ENCODE measurements around the gene HOXA1.
A peak's percentile ranks its signal among the peaks of the same experiment; 100 is the strongest.

Gene HOXA1

DNA sequence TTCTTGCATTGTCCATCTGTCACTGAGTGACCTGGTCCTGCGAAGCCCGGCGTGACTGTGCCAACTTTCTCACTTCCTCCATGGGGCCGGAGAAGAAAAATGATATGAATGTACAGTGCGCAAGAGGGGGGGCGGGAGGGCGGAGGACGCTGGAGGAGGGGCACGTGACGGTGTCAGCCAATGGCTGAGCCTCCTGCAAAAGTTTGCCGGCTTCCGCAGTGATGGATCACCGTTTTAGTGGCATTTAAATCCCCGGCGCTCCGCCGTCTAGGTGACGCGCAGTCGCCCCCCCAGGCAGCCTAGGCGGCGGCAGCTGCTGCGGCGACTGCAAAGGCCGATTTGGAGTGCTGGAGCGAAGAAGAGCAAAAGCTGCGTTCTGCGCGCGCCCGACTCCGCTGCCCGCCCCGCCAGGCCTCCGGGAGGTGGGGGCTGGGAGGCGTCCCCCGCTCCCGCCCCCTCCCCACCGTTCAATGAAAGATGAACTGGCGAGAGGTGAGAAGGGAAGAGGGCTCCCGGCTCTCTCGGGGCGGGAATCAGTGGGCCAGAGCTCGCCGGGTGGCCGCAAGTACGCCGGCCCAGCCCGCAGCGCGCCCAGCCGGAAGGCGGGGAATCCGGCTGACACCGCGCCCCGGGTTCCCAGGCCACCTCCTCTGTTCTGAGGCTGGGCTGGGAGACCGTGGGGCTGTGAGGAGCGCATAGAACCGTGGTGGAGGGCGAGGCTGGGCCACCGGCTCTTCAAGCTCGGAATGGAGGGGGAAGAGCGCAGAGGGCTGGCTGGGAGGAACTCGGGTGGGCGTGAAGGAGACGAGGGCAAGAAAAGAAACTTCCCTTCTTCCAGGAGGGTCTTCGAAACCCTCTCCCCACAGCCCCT, at the start of gene HOXA1:
Gene HOXA1 (minus strand): TSS at position 104 of the 871 bp plus-strand sequence. CDS start 88 bp downstream, at position 16.
- peak; percentile 93 for DNase-seq

DNA sequence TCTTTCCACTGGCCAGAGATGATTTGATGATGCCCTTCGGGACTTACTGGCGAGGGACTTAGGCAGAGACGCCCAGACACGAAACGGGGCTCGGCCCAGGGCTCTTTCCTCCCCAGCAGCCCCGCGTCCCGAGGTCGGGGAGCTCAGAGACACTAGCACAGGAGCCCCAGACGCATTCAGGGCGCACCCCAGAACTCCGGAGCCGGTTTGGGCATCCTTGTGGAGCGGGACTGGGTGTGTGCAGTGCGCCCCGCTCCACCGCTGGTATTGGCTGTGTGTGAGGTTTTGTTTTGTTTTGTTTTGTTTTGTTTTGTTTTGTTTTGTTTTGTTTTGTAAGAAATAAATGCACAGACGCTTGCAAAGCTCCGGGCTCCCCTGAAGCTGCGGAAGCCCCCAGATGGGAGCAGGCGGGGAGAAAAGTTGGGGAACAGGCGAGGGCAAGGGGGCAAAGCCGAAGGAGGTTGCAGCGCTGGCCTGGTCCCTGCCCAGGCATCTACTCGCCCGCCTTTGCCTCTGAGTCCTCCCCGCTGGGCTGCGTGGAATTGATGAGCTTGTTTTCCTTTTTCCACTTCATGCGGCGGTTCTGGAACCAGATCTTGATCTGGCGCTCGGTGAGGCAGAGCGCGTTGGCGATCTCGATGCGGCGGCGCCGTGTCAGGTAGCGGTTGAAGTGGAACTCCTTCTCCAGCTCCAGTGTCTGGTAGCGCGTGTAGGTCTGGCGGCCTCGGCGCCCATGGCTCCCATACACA, 49.5 kb upstream of the HOXA1 start:
- no peak for DNase-seq

DNA sequence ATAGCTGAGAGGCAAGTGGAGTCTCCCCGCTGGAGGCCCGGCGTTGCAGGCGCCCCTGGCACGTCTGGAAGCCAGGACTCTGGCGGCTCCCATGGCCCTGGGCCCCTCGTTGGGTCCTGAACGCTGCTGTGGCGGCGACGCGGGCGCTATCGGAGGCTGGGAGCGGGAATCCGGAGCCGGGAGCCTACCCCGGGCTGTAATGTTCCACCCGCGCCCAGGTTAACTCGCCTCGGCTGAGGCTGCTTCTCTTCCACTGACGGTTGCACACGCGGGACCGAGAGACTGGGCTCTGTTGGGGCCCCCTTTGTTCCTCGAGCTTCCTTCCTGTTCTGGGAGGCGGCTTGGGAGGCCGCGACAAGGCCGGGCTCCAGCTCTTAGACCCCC, 49.0 kb upstream of the HOXA1 start:
- DNase-seq, result no peak

DNA sequence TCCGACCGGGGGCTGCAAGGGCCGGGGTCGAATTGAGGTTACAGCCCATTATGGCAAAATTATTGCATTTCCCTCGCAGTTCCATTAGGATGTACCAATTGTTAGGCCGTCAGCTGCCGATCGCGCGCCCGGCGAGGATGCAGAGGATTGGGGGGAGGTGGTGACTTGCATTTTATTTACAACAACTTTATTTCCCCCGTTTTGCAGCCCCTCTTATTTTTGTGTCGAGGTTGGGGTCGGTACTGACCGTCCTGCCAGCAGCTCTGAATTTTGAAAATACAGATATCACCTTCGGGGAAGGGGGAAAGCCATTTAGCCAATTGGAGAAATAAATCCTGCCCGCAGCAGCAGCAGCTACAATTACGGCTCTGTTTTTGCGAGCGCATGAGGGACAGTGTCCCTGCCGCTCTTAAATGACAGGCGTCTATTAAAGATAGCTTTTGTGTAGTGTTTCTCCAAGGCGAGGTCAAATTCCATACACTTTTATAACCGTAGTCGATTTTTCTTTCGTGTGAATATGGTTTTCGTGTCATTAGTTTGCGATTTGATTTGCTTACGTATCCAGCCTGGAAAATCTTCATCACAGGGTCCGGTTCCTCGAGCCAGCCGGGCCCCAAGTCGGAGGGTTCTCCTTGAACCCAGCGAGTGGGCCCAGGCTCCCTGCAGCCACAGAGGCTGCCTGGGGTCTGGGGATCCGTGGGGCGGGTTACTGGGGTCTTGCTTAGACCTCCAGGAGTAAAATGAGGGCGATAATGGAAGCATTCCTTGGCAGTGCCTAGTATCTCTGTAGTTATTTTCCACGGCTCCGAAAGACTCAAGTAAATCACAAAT, 48.4 kb upstream of the HOXA1 start:
- DNase-seq, result no peak

DNA sequence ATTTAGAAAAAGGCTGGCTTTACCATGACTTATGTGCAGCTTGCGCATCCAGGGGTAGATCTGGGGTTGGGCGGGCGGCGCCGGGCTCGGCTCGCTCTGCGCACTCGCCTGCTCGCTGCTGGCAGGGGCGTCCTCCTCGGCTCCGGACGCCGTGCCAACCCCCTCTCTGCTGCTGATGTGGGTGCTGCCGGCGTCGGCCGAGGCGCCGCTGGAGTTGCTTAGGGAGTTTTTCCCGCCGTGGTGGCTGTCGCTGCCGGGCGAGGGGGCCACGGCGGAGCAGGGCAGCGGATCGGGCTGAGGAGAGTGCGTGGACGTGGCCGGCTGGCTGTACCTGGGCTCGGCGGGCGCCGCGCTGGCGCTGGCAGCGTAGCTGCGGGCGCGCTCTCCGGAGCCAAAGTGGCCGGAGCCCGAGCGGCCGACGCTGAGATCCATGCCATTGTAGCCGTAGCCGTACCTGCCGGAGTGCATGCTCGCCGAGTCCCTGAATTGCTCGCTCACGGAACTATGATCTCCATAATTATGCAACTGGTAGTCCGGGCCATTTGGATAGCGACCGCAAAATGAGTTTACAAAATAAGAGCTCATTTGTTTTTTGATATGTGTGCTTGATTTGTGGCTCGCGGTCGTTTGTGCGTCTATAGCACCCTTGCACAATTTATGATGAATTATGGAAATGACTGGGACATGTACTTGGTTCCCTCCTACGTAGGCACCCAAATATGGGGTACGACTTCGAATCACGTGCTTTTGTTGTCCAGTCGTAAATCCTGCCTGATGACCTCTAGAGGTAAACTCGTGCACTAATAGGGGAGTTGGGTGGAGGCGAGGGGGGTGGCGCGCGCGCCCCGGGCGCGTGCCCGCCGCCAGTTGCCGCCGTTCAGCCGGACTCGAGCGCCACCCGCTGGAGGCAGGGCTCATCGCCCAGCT, 47.5 kb upstream of the HOXA1 start, which contains the start of gene HOXA5:
Gene HOXA5 (minus strand): TSS at position 659 of the 927 bp plus-strand sequence. CDS start 74 bp downstream, at position 585.
- peak; percentile 84 for DNase-seq

DNA sequence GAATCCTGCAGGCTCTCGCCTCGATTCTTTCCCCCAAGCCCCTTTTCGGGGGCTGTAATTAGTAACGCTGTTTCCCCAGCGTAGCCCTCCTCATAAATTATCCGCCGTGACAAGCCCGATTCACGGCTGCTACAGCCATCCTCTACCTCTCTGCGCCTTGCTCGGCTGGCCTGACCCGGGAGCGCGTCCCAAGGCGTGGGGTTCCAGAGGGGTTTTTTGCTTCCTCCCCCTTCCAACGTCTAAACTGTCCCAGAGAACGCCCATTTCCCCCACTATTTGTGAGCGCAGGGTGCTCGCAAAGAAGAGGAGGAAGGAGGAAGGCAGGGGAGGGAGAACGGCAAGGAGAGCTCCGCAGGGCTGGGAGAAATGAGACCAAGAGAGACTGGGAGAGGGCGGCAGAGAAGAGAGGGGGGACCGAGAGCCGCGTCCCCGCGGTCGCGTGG, 46.8 kb upstream of the HOXA1 start:
- DNase-seq, result no peak

DNA sequence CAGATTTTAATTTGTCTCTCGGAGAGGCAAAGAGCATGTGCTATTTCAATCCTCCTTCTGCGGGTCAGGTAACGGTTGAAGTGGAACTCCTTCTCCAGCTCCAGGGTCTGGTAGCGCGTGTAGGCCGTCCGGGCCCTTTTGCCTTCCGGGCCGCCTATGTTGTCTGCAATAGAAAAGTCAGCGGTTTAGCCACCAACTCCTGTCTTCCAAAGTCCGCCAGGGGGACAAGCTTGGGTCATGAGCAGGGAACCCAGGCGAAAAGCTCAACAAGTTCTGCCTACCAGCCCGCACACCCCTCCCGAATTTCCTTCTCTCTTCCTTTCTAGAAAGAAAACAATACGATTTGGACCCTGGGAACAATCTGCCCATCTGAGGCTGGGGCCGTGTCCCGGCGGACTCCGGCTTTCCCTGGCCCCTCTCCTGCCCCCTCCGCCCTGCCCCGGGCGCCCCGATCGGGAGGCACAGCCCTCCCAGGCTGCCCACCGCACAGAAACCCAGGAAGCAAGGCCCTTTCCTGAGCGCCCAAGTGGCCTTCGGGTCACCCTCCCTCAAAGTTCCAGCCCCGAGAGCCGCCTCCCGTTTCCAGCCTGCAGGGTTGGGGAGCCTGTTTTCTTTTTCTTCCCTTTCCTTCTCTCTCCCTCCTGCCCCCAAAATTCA, 46.3 kb upstream of the HOXA1 start:
- no peak for DNase-seq

DNA sequence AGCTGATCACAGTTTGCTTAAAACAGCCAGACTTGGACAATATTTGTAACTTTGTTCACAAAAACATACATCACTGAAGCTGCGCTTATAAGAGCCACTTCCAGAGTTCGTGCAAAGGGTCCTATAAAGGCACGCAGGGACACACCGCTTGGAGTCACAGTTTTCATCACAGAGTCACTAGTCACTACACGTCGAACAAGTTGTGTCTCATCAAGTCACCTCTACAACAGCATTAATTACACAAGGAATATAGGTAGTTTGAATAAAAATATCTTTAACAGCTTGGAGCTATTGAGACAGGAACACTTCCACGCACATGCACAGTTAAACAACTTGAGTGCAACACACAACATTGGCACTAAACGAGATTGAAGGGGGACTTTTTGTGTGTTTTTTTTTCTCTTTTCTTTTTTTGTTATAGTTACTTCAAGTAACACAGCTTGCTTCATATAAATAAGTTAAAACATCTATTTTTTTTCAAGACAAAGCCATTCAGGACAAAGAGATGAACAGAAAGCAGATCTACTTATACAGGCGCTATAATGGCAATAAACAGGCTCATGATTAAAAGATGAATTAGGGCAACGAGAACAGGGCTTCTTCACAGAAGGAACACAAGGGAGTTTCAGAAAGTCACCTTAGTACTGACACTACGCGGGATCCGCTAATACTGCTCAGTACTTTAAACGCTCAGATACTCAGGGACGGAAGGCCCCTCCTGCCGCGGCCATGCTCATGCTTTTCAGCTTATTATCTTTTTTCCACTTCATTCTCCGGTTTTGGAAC, 45.5 kb upstream of the HOXA1 start:
- no peak for DNase-seq

DNA sequence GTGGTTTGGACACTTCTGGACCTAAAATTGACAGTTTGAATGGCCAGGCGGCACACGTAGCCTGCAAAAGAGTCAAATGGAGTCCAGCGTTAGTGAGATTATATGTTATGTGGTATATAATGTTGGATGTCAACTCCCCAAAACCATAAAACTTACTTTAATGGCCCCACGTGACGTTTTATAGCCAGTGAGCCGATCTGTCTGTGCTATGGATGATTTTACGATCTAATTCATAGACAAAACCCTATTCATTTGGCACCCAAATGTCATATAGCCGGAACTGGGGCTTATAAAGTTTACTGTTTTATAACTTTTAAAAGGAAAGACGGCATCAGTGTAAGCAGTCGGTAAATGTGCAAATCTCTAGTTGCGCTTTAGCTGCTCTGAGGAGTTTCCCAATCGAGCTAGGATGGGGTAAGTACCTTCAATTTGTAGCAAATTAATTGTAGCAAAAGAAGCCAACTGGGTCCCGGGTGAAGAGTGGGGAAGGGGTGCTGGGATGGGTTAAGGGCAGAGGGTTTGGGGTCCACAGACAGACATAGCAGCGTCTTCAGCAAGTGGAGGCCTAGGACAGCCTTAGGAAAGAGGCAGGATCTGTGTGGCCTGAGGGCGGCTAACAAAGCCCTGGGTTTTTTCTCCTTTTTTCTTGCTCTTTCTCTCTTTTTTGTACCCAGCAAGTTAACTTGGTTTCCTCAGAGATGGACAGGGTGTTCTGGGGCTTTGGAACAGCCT, 44.5 kb upstream of the HOXA1 start:
- DNase-seq, result no peak

DNA sequence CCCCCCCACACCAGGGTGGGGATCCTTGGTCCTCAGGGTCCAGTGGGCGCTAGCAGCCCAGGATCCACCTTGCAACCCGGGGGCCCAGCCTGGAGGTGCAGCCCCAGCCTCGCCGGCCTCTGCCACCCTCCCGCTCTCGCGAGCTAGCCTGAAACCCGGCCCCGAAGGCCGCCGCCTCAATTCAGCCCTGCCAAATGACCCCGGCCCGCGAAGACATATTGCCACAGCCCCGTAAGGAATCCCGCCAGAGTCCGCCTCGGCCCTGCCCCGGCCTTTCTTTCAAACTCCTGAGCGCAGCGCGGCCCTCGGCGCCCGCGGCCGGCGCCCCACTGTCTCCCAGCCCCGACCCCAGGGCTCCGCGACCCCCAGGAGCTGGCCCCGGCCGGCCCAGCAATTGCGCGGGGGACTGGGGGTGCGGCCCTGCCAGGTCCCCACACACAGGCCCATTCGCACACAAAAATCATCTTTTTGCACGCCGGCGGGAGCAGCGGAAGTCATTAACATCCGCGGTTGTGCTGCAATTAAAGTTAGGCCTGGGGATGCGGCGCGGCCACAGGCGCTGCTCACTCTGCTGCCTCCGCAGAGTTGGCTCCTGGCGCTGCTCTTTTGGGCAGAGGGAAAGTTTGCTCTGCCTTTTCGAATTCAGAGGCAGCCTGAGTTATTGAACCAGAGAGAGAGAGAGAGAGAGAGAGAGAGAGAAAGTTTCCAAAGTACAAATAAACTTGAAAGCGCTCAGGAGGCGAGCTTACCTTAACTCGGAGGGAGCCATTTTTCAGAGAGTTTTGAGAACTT, 43.7 kb upstream of the HOXA1 start:
- DNase-seq, result no peak

DNA sequence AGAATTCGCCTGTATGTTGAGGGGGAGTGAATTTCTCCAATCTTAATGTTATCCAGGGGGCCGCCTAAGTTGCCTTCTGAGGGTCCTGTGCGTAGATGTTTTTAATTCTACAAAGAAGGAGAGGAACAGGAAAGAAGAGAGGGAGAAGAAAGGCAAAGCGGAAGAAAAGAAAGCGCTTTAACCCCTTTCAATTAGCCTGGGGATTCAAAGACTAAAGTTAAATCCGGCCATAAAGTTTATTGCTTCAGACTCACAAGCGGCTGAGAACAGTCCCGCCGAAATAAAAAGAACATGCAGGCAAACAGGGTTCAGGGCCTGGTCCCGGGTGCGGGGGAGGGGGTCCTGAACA, 43.2 kb upstream of the HOXA1 start:
- DNase-seq, result no peak

DNA sequence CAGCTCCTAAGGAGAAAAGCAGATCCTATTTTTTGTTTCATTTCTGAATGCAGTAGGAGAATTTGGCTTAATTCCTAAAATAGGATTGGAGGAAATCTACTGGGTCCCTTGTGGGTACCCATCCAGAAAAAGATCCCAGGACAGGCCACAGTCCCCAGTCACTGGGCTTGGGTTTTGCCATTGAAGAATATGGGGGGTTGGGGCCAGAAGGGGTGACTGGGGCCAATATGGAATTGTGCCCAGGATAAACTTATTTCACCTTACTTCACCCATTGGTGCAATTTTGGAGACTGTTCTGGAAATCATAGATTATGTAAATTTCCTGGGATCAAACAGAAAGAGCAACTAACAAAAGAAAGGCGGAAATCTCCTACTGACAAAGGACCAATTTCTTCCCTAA, 42.7 kb upstream of the HOXA1 start:
- no peak for DNase-seq

DNA sequence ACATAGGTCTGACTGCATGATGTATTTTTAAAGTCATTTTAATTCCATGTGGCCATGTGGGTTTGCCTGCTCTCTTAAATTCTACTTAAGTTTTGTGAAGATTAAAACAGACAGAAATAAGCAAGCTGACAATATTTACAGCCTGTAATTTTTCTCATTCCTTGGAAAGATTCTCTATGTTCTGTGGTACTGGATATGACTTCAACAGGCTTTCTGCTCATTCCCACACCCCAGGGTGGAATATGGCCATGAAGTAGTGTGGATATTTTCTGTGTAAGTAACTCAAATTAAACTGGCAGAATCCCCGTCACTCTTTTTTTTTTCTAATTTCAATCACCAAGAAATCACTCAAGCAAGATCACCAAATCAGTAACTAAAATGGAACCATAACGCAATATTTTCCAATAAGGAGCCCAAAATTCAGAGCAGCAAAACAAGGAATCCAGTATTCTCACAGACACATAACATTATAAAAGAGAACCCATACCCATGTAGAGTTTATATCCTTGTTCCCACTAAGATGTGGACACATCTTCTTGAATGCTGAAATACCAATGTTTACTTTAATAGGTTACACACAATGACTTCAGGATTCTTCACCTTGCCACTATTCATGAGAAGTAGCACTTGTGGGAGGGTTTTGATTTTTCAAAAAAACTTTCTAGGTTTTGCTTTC, 42.0 kb upstream of the HOXA1 start:
- no peak for DNase-seq

DNA sequence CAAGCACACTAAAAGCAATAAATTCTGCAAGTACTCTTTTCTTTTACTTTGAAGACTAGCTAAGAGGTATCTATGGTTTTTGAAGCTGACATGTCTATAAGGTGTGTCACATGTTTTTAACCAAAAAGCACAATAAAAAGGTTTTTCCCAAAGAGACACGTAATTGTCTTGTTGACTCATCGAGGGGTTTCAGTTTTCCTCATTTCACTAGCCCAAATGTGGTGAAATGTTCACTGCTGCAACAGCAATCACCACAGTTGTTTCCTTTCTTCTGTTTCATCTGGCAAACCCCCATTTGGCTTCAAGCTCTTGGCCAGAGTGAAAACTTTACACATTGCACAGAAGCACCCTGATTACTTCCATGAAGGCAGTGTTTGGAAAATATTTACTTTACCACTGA, 38.6 kb upstream of the HOXA1 start:
- peak; percentile 54 for DNase-seq

DNA sequence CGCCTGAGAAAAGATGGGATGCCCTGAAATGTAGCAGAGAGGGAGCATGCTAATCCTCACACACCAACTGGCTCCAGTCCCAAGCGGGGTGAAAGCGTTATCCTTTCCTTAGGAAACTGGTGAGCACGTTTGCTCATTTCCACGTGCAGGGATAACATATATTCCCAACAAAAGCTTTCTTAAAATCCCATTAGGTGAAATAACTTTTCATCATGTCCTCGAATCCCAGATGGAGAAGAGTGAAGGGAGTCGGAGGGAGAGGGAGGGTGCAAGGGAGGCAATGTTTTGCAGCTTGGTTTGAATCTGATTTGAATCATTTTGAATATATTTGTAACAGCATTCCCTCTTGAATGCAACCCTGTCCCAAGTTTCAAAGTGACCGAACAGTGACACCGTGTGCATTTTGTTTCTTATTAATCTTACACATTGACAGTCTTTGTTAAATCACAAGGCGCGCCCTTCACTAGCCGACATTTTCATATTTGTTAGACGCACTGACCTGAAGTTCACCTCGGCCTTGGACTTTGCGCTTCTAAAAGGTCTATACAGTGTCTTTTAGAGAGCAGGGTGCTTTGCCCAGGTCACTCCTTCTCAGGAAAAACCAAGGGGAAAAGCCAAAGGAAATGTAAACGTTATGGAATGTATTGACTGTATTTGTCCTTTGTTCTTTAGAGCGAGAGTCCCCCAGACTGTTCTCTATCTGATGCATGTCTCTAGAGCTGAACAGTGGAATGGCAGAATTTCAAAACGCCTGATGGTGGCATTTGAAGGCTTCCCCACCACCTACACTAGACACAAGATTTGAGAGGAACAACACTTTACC, 37.8 kb upstream of the HOXA1 start:
- no peak for DNase-seq

DNA sequence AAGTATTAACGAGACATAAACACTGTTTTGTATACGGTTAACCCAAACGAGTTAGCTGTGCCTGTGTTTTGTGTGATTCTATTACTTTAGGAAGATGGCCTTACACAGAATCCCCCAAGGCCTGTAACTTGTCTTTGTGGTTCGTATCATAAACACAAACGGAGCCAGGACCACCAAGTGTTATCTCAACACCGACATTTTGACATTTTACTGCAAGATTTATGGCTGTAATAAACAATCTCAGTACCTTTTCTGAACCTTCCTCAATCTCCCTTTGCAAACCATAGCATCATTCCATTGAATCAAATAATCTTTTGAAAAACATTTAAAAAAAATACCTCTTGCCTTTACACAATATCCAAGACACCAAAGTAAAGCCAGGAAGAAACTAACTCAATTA, 37.2 kb upstream of the HOXA1 start:
- DNase-seq, result no peak

DNA sequence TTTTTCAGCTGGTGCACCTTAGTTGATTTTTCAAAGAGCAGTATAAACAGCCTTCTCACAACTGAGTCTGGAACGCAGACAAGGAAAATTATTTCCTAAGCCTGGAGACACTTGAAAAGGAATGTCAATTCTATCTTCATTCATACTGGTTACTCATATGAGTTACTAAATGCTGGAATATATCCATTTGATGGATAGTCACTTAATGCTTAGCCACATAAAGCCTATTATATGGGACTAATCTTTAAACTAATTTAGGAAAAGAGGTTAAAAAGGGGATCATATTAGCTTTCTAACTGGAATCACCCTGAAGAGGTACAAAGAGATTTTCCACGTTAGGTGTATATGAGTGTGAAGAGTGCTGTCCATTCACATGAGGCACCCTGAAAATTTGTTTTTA, 36.4 kb upstream of the HOXA1 start:
- no peak for DNase-seq

DNA sequence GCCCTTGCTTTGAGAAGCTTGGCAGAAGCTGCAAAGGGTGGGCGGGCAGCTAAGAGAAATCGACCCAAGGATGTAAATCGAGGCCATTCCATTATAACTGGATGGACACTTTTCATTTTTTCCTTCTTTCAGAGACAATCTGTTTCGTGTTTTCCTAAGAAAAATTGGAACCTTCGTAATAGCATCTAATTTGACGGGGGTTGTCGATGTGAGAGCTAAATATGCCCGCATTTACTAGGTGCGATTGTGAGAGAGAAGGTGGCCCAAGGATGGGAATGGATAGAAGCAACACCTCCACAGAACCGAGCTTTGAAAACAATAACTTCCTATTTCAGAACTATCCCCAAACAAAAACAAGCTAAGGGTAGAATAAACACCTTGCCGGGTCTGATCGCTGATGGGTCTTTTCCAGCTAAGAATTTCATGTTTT, 35.6 kb upstream of the HOXA1 start:
- no peak for DNase-seq

Data from hematopoietic multipotent progenitor cell treated with erythropoietin and hydrocortisone succinate and interleukin-3 and kit ligand, for 4 days (in vitro differentiated cells).